ENCODE data around the gene SPAG16.

DNA sequence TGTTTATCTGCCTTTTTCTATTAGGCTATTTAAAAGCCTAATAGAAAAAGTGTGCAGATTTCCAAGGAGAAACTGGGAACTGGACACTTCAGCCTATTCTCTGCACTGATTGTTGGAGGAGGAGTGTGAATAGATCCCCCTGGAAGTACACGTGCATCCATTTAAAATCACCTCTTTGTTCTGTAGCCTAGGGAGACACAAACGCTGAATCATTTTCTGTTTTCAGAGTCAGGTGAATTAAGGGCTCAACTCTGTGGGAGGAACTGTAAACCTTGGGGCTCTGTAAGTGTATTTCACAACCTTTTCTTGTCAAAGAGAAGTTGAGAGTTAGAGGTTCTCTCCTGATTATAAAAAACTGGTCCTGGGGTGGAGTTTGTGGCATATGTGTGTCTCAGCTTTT is 159.7 kb downstream of the SPAG16 start:
- no peak for TF ChIP-seq POLR2A (IDR thresholded peaks at IDR 0.05)
- TF ChIP-seq, protein P1, sequence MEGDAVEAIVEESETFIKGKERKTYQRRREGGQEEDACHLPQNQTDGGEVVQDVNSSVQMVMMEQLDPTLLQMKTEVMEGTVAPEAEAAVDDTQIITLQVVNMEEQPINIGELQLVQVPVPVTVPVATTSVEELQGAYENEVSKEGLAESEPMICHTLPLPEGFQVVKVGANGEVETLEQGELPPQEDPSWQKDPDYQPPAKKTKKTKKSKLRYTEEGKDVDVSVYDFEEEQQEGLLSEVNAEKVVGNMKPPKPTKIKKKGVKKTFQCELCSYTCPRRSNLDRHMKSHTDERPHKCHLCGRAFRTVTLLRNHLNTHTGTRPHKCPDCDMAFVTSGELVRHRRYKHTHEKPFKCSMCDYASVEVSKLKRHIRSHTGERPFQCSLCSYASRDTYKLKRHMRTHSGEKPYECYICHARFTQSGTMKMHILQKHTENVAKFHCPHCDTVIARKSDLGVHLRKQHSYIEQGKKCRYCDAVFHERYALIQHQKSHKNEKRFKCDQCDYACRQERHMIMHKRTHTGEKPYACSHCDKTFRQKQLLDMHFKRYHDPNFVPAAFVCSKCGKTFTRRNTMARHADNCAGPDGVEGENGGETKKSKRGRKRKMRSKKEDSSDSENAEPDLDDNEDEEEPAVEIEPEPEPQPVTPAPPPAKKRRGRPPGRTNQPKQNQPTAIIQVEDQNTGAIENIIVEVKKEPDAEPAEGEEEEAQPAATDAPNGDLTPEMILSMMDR (IDR thresholded peaks at IDR 0.05), result no peak
